Measurements from ENCODE around the gene DDAH2. TPM values are rescaled to one million over a fixed set of nuclear protein-coding genes. Genes with fewer than 3 reads are reported as not detected.
A peak's percentile ranks its signal among the peaks of the same experiment; 100 is the strongest.

The DDAH2 gene
- total RNA-seq, 1 donor from 2014 or later = 87.2 TPM

- TF ChIP-seq CTCF (conservative IDR thresholded peaks at IDR 0.05; ENCODE audit: low read depth, low read length) = no peak
- H3K4me3 ChIP-seq (ENCODE audit: low read depth, low read length) = no peak overlapping the region
- DNase-seq (ENCODE audit: low read depth) = no peak
These were observed 10.1 kb downstream of the DDAH2 start for GRCh38 chr6:31719001-31719400.

DNA sequence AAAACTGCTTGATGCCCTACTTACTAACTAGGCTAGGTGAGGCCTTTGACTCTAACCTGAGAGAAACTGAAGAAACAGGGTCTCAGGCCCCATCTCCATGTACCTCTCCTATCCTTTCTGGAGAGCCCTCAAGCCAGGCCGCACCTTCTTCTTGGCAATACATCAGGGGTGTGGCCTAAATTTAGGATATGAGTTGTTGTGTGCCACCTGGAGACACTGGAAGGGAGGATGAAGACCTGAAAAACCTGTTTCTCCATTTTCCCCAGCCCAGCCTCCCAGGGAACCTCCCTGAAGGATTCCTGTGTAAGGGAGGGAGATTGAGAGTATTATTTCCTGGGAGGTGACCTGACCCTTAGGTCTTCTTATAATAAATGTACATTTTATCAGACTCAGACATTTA is 10.8 kb downstream of the DDAH2 start:
- TF ChIP-seq CTCF (conservative IDR thresholded peaks at IDR 0.05; ENCODE audit: low read depth, low read length) = no peak
- no peak for DNase-seq (ENCODE audit: low read depth)
- no peak overlapping the region for H3K4me3 ChIP-seq (ENCODE audit: low read depth, low read length)

GRCh38 chr6:31717499-31718222 is 11.4 kb downstream of the DDAH2 start:
- no peak for DNase-seq (ENCODE audit: low read depth)
- no peak overlapping the region for H3K4me3 ChIP-seq (ENCODE audit: low read depth, low read length)

DNA sequence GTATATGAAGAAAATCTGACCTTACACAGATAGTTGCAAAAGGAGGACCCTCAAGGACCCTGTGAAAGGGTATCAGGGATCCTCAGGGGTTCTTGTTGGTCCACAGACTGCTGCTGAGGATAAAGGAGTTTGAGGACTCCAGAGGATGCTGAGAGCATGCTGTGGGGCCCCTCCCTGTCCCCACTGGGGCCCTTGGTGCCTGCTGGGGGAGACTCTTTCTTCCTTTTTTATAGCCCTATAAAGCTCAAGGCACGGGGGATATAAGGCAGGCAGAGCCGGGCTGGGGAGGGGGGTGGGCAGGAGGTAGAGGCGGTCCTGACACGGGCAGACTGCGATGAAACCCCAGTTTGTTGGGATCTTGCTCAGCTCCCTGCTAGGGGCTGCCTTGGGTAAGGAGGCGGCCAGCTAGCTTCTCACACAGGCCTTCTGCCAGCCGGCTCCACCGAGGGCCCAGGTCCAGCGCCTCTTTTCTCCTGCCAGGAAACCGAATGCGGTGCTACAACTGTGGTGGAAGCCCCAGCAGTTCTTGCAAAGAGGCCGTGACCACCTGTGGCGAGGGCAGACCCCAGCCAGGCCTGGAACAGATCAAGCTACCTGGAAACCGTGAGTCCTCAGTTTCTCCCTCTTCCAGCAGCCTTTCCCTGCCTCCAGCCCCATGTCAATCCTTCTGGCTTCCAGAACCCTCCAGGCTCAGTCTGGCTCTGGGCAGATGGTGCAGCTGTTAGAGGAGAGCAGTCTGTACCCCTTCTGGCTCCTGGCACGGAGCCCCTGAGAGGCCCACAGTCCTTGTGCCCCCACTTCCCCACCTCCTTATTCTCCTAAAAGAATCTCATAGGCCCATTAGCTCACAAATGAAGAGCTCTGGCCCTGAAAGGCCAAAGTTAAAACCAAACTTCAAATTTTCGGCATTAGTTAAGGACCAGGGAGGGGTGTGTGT is 13.8 kb downstream of the DDAH2 start, which contains the start of gene LY6G6D:
Gene LY6G6D, plus strand, starts transcription at position 327 of the 937 bp plus-strand sequence. Its CDS starts 8 bp downstream, at position 335.
- no peak within 1 kb of the TSS for H3K4me3 ChIP-seq (ENCODE audit: low read depth, low read length)
- no peak for DNase-seq (ENCODE audit: low read depth)
- no peak for TF ChIP-seq CTCF (conservative IDR thresholded peaks at IDR 0.05; ENCODE audit: low read depth, low read length)

More at GRCh38 chr6:31717499-31718222, 11.4 kb downstream of the DDAH2 start:
- peak; percentile 20 for TF ChIP-seq CTCF (conservative IDR thresholded peaks at IDR 0.05; ENCODE audit: low read depth, low read length)

DNA sequence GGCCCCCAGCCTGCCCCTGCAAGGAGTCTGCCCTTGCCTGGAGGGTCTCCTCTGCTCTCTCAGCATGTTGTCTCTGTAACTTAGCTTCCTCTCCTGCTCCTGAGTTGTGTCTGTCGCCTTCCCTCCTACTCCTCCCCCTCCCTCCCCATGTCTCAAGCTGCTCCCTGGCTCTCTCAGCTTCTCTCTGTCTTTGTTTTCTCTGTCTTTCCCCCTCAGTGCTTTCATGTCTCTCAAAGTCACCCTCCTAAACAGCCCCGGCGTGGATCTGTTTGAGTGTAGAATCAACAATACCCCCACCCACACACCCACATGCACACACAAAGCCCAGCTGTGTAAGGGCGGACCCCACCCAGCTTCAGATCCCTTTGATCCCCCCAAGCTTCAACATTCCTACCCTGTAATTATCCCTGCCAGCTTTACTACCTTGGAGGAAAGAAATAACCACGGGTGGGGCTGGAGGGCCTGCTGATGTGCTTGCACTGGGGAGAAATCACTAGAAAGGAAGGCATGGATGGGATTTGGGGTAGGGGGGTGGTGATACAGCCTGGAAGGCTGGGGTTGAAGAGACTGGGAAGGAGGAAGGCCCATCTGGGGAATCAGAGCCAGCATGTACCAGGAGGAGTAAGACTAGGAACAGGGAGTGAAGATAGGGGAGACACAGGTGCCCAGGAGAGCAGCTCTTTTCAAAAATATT is 15.0 kb downstream of the DDAH2 start:
- no peak for DNase-seq (ENCODE audit: low read depth)
- no peak overlapping the region for H3K4me3 ChIP-seq (ENCODE audit: low read depth, low read length)
- no peak for TF ChIP-seq CTCF (conservative IDR thresholded peaks at IDR 0.05; ENCODE audit: low read depth, low read length)

GRCh38 chr6:31713465-31713864 is 15.6 kb downstream of the DDAH2 start:
- no peak for DNase-seq (ENCODE audit: low read depth)
- TF ChIP-seq CTCF (conservative IDR thresholded peaks at IDR 0.05; ENCODE audit: low read depth, low read length) = no peak
- no peak overlapping the region for H3K4me3 ChIP-seq (ENCODE audit: low read depth, low read length)
